Coronary artery (tissue), 2 donors: ENCODE results near the gene SHD.

Source experiments
- DNase-seq: peaks from one replicate; pipeline ENCODE4 v3.0.0-alpha.2; 2017; ENCODE audit warnings: low spot score
- H3K27ac ChIP-seq, 2 donors: fragments of 200-600 bp; sonication (generic); one replicate each; pipeline ENCODE4 v1.5.1; 2016 to 2019
- H3K4me3 ChIP-seq: fragments of 200-600 bp; sonication (generic); 2 replicates; pipeline ENCODE4 v1.5.1; 2016; ENCODE audit warnings: mild to moderate bottlenecking, moderate library complexity
- CTCF ChIP-seq: fragments of 200-600 bp; sonication (generic); IDR thresholded peaks from one replicate; pipeline ENCODE4 v1.5.1; 2019; ENCODE audit warnings: antibody characterized with exemption

SHD gene

GRCh38 chr19:4260613-4261191 is 18.4 kb upstream of the SHD start:
- Histone ChIP-seq H3K27ac (no peak overlapping the region), H3K4me3 (no peak overlapping the region)
- TF ChIP-seq CTCF = no peak
- DNase-seq = no peak

DNA sequence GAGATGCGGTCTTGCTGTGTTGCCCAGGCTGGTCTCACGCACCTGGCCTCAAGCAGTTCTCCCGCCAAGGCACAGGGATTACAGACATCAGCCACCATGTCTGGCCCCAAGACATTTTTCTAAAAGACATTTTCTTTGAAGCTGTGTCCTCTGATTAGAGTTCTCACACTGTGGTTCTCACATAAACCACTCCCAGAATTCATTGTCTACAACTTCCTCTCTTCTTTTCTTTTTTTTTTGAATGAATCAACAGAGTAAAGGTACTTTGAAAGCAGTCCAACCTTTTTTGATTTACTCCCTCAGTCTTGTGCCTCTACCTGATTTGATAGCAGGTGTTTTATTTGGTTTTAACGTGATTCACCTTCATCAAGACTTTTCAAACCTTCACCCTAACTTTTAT is 14.3 kb upstream of the SHD start:
- no peak for TF ChIP-seq CTCF
- H3K4me3 ChIP-seq = no peak overlapping the region
- no peak overlapping the region for H3K27ac ChIP-seq
- no peak for DNase-seq

GRCh38 chr19:4266253-4267000 is 12.6 kb upstream of the SHD start:
- Histone ChIP-seq H3K4me3 (no peak overlapping the region), H3K27ac (no peak overlapping the region)
- DNase-seq = no peak
- TF ChIP-seq CTCF = no peak

GRCh38 chr19:4267101-4267900 is 11.8 kb upstream of the SHD start:
- no peak overlapping the region for H3K4me3 ChIP-seq
- H3K27ac ChIP-seq = no peak overlapping the region
- DNase-seq = no peak
- peak; percentile 80 for TF ChIP-seq CTCF

DNA sequence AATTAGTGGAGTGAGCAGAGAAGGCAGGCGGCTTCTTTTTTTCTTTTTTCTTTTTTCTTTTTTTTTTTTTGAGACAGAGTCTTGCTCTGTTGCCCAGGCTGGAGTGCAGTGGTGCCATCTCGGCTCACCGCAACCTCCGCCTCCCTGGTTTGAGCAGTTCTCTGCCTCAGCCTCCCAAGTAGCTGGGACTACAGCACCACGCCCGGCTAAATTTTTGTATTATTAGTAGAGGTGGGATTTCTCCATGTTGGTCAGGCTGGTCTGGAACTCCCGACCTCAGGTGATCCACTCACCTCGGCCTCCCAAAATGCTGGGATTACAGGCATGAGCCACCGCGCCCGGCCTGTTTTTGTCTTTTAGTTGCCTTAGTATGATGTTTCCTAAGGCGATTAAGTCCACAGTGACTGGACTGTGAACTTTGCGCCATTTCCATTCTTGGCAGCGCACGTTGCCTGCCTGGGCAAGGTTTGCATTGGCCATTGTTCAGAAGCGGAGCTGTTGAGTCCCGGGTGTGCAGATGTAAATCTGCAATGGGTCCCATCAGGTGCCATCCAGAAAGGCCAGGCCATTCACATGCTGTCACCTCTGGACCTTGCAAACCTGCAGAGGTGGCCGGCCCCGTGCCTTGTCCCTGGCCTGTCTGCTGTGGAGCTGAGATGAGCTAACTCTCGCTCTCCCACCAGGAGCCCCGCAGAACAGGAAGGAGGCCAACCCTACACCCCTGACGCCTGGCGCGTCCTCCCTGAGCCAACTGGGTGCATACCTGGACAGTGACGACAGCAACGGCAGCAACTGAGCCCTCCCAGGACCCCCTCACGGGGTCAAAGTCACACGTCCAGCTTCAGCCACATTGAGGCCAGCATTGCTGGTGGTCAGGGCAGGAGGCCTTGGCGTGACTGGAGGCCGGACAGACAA is 10.9 kb upstream of the SHD start:
- H3K4me3 ChIP-seq = no peak overlapping the region
- TF ChIP-seq CTCF = no peak
- DNase-seq = no peak
- no peak overlapping the region for H3K27ac ChIP-seq

GRCh38 chr19:4268816-4269430 is 10.1 kb upstream of the SHD start:
- no peak for DNase-seq
- Histone ChIP-seq H3K27ac (no peak overlapping the region), H3K4me3 (no peak overlapping the region)
- TF ChIP-seq CTCF = no peak
